AML-193 (cell line): ENCODE measurements around the gene ST7.
"Not testable (repeated sequence)": the region's sequence is repeated elsewhere in the genome, so short reads cannot be mapped to it uniquely, and the experiment has no call there.

ENCODE experiments used
- DNase-seq, 2 experiments: peaks; one replicate each; lab custom pipeline; 2025; lab: John Stamatoyannopoulos, UW

ST7 gene

DNA sequence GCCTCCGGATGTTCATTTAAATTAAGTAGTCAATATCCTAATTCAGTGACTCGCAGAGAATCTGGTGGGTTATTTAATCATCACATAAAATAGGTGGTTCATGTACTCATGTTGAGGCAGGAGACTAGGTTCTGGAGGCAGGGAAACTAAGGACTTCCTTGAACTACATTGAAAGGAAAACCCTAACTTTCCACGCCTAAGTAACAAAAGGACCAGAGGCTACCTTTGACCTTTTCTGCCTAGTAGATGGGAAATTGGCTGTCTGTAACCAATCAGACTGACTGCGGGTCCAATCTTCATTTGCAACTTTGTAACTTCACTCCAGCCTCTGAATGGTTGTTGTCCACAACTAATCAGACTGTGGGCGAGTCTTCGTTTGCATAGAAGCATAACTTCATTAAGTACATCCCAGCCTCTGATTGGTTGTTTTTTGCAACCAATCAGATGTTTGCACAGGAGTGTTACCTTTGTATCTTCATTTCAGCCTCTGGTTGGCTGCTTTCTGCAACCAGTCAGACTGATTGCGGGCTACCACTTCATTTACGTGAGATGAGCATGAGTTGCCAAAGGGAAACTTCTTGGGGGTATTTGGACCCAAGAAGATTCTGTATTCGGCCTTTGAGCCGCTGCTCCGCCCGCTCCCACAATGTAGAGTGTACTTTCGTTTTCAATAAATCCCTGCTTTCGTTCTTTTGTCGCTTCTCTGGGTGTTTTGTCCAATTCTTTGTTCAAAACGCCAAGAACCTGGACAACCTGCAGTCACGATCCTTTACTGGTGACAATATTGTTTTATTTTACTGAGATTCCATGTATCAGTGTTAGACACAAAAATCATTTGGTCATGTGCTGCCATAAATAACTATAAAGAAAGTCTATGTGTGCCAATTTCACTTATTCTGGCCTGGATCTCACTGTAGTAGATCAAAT is 1.7 kb upstream of the ST7 start:
- DNase-seq: no peak

DNA sequence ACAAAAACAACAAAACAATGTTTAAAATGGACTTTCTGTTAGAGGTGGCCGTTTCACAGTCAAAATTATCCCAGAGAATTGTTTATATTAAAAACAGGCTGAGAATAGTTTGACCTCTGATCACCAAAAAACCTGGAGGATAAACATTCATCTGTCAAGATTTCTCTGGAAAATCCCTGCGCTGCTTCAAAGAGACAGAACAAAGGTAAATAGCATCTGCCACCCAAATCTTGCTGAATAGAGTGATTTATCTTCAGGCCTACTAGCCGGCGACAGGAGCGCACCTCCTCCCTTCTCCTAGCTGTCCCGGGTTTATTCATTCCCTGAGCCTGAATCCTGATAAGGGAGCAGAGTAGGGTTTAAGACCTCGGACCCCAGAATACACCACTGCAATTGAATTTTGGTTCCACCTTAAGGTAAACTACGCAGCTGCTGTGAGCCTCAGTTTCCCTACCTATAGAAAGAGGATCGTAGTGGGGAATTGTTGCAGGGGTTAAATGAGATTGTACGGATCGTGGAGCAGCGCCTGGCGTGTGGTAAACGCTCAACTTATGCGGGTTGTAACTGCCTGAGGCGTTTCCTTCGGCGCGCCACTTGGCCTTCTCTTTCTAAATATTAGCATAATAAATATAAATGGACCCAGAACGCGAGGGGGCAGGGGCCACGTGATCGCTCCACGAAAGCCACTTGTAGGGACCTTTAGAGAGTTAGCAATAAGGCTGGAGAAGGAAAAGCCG is 498 bp upstream of the ST7 start:
- DNase-seq: no peak

- no peak for DNase-seq
Observed at GRCh38 chr7:116953906-116954838, 871 bp downstream of the ST7 start.

DNA sequence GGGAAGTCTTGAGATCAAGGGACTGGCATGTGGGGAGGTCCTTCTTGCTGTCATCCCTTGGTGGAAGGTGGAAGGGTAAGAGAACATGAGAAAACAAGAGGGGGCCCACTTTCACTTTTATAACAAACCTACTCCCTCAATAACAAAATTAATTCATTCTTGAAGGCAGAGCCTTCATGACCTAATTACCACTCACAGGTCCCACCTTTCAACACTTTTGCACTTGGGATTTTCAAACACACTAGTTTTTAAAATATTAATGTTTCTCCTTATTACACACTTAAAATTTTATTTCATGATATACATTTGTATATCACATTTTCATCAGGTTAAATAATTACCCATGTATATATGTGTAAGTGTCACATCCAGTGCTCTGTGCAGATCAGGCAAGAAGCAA is 2.0 kb downstream of the ST7 start:
- no peak for DNase-seq

- DNase-seq: no peak
Observed at GRCh38 chr7:116955801-116956476, 2.6 kb downstream of the ST7 start.

GRCh38 chr7:116956477-116956804 is 3.1 kb downstream of the ST7 start:
- no peak for DNase-seq

GRCh38 chr7:116957874-116958273 is 4.6 kb downstream of the ST7 start:
- DNase-seq: no peak

- DNase-seq: not testable (repeated sequence)
Observed at GRCh38 chr7:116961966-116962673, 8.8 kb downstream of the ST7 start.

DNA sequence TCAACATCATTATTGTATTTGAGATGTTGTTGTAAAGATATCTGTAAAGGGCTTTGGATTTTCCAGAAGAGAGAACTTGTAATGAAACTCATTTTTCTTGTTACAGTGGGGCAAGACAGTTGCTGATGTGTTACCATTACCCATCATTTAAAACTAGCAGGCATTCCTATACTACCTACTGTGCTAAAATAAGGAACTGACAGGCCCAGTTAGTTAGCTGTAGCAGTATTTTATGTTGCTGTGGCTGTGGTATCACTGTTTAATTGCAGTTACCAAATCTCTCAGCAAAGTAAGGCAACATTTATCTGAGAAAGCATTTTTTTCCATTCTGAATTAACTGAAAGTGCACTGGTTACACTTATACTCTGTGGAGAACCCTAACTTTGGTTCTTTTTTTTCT is 9.9 kb downstream of the ST7 start:
- DNase-seq: no peak

DNA sequence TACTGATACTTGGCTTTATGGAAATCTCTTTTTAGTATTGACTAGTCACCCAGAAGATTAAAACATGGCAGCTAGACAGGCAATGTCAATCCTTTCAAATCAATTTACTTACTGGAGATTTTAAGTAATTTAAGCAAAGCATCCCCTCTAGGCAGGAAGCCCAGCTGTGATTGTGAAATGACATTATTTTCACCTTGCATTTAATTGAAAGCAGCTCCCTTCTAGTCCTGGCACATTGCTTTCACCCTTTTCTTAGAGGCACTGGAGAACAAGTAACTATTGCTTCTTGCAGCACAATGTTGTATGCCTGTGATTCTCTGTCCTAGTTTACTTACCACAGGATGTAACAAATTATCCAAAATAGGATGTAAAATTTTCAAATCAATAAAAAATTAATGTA is 13.3 kb downstream of the ST7 start:
- no peak for DNase-seq

DNA sequence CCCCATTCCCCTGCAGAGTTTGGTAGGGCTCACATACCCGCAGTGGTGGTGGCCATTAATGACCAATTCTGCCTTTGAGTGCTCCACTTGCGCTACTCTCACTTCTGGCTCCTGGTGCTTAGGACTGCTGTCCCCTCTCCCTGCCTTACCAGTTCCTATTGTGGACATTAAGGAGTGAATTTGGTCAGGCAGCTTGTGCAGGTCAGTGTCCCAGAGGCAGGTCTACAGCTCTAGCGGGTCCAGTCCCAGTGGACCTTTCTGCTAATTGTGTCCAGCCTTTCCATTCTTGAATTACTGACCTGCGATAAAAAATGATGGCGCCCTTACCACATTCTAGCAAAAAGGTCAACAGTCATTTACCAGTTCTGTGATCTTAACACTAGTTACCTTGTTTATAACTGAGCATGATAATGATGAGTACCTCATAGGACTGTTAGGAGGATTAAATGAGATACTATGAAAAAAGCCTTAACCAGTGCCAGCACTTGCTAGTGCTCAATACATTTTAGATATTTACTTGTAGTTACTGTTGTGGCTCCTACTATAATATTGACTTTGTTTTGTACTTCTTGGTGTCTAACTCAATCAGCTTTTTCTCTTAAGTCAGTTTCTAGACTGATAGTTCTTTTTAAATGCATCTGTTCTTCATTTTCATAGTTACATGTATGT is 14.1 kb downstream of the ST7 start:
- DNase-seq: no peak

GRCh38 chr7:116967983-116968382 is 14.7 kb downstream of the ST7 start:
- no peak for DNase-seq

DNA sequence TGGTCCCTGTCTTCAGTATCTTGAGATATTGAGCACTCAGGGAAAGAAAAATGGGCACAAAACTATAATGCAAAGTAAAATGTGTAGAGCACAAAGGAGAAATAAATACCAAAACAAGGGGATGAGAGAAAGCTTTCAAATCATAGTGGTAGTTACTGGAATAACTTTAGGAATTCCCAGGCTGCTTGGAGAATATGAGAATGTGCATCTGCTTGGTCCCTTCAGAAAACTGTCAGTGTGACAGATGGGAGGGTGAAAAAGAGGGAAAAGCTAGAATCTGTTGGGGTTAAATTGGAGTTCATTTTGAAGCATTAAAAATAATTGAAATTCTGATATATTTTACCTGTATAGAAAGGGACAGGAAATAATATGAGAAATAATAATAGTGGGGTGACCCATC is 15.3 kb downstream of the ST7 start:
- no peak for DNase-seq

- peak in 1 of 2 experiments; percentile 14 for DNase-seq
Observed at GRCh38 chr7:116969371-116969902, 16.1 kb downstream of the ST7 start.

DNA sequence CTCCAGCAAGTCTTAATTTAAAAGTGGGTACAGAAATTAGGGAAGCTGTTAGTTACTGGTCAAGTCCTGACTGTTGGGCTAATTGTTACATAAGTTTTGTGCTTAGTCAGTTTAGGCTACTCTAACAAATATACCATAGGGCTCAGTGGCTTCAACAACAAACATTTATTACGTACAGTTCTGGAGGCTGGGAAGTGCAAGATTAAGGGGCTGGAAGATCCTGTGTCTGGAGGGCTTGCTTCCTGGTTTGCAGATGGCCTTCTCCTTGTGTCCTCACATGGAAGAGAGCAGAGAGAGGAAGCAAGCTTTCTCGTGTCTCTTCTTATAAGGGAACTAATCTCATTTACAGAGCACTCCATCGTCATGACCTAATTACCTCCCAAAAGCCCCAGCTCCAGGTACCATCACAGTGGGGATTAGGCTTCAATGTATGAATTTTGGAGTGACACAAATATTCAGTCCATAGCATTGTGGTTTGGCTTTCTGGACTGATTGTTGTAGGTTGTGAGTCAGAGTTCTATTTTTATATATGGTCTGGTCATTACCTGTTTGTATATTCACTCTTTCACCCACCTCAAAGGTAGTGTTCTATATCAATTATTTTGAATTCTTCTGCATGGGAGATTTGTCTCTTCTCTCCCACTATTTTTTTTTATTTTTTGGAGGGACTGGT is 17.1 kb downstream of the ST7 start:
- peak; percentile 55 for DNase-seq

GRCh38 chr7:116971153-116971552 is 17.9 kb downstream of the ST7 start:
- DNase-seq: peak in 1 of 2 experiments; percentile 1

DNA sequence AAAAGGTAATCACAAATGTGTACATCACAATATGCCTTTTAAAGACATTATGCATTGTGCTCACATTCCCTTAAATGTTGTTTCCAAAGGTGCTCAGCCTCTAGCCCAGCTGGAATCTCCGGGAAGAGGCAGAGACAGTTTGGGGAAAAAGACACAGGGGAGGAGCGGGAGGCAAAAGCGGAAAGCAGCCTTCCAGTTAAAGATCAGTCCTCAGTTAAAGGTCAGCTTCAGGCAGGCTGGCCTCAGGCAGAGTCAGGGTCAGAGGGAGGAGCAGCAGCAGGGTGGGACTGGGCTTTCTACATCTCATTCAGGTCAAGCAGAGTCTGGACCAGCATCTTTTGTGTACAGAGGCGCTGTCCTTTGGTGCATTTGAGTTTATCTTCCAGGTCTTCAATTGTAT is 18.6 kb downstream of the ST7 start:
- no peak for DNase-seq

- DNase-seq: not testable (repeated sequence)
Observed at GRCh38 chr7:116975024-116975423, 21.7 kb downstream of the ST7 start.

DNA sequence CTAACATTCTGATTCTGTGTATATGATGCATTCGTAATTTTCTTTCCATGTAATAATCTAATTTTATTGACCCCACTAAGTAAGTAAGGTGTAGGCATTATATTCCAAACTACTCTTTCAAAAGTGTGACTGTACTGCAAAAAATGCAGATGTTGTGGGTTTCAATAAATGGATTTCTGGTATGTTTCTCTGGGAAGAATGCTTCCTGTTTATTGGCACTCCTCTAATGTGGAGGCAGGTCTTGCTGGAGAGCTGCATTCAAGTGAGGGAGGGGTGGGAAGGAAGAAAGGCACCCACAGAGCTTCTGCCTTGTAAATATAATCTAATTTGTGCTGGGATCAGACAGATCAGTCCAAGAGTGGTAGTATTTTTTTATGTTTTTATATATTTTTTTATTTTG is 23.9 kb downstream of the ST7 start:
- no peak for DNase-seq

DNA sequence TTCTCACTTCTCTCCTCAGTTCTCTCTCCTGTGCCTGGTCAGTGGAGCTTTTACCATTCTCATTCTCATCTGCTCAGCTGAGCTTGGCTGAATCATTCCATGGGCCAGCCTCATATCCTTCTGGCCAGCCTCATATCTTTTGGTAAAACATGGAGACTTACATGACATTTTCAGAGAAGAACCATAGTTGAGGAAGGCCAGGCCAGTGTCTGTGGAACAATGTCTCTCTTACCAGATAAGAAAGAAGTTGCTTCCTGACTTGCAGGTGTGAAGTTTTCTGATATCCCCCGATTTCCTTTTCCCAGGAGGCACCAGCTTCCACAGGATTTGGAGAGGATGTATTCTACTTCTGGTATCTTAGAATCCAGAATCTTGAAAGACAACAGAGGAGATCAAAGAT is 24.7 kb downstream of the ST7 start:
- no peak for DNase-seq
